HG03060 (cell line): Measurements from ENCODE around the gene HMCN2.
"Not testable (repeated sequence)": the region's sequence is repeated elsewhere in the genome, so short reads cannot be mapped to it uniquely, and the experiment has no call there.

Experiments
- ATAC-seq: cut with Tn5 transposase; IDR thresholded peaks from one replicate; pipeline ENCODE4 v1.9.1; 2021; ENCODE audit warnings: low read depth, moderate number of reproducible peaks; ENCODE audit not compliant: unreplicated experiment

Gene HMCN2

GRCh38 chr9:130262061-130262745, 3.4 kb upstream of the HMCN2 start:
- no peak for ATAC-seq

- no peak for ATAC-seq
Measured at GRCh38 chr9:130262771-130263170, 2.8 kb upstream of the HMCN2 start.

GRCh38 chr9:130263601-130264413, 1.8 kb upstream of the HMCN2 start:
- no peak for ATAC-seq

GRCh38 chr9:130264414-130265350, 878 bp upstream of the HMCN2 start:
- ATAC-seq, result no peak

- no peak for ATAC-seq
Measured at GRCh38 chr9:130266236-130267098, 907 bp downstream of the HMCN2 start.

GRCh38 chr9:130267930-130268329, 2.4 kb downstream of the HMCN2 start:
- ATAC-seq, result no peak

GRCh38 chr9:130268521-130269211, 3.1 kb downstream of the HMCN2 start:
- no peak for ATAC-seq

GRCh38 chr9:130271473-130271872, 5.9 kb downstream of the HMCN2 start:
- ATAC-seq, result no peak

GRCh38 chr9:130275156-130275555, 9.6 kb downstream of the HMCN2 start:
- no peak for ATAC-seq

GRCh38 chr9:130276121-130276520, 10.6 kb downstream of the HMCN2 start:
- ATAC-seq, result no peak

- ATAC-seq, result no peak
Measured at GRCh38 chr9:130276955-130277354, 11.4 kb downstream of the HMCN2 start.

- not testable (repeated sequence) for ATAC-seq
Measured at GRCh38 chr9:130277525-130277924, 12.0 kb downstream of the HMCN2 start.

GRCh38 chr9:130283539-130284248, 18.1 kb downstream of the HMCN2 start:
- no peak for ATAC-seq

GRCh38 chr9:130284249-130284625, 18.7 kb downstream of the HMCN2 start:
- ATAC-seq, result no peak

- ATAC-seq, result no peak
Measured at GRCh38 chr9:130284690-130285089, 19.1 kb downstream of the HMCN2 start.

- no peak for ATAC-seq
Measured at GRCh38 chr9:130285271-130285670, 19.7 kb downstream of the HMCN2 start.

GRCh38 chr9:130286072-130286770, 20.7 kb downstream of the HMCN2 start:
- ATAC-seq, result no peak

GRCh38 chr9:130286781-130287428, 21.3 kb downstream of the HMCN2 start:
- ATAC-seq, result no peak
